ENCODE results near the gene NEMP2. TPM values are rescaled to one million over a fixed set of nuclear protein-coding genes. Genes with fewer than 3 reads are reported as not detected.

The NEMP2 gene
- polyA plus RNA-seq, 1 donor from 2014 or later: 1.1 TPM

DNA sequence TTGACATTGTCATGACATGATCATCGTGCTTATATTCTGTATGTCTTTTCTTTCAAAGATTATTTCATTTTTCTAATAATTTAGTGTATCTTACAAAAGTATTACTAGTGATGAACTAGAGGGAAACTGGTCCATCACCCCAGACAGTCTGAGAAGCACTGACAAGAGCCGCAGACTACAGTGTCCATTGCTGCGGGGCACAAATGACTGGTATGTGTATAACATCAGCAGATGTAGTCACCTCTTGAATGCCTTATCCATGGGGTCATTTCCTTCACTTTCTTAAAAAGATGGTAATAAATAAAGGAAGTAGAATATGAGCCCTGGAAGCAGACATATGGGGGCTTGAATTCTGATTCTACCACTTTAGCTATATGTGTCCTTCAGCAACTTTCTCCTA, 29.6 kb downstream of the NEMP2 start:
- H3K79me2 ChIP-seq (replicated peaks; ENCODE audit: insufficient read depth, low read length): no peaks in the 10 kb centered on the region
- no peaks in the 10 kb centered on the region for H3K27me3 ChIP-seq (ENCODE audit: insufficient read depth, low read depth, low read length)
- H3K4me2 ChIP-seq (ENCODE audit: low read length): no peak overlapping the region
- TF ChIP-seq EZH2 (IDR thresholded peaks at IDR 0.05; ENCODE audit: borderline replicate concordance, insufficient read depth, low read length, poor library complexity, severe bottlenecking) (no peak), REST (IDR thresholded peaks at IDR 0.05; ENCODE audit: borderline replicate concordance) (no peak), SMC3 (conservative IDR thresholded peaks at IDR 0.05; ENCODE audit: poor library complexity) (no peak), TAF1 (IDR thresholded peaks at IDR 0.05; ENCODE audit: low read depth) (no peak), CTCF (IDR thresholded peaks at IDR 0.05; ENCODE audit: poor library complexity, severe bottlenecking) (no peak), RAD21 (conservative IDR thresholded peaks at IDR 0.05) (no peak), POLR2AphosphoS5 (IDR thresholded peaks at IDR 0.05) (no peak), MXI1 (conservative IDR thresholded peaks at IDR 0.05; ENCODE audit: poor library complexity, severe bottlenecking) (no peak), EP300 (conservative IDR thresholded peaks at IDR 0.05; ENCODE audit: poor library complexity, severe bottlenecking) (no peak)
- H3K9me3 ChIP-seq (ENCODE audit: low read length): no peaks in the 10 kb centered on the region
- H3K4me3 ChIP-seq (ENCODE audit: low read length): no peak overlapping the region
- H2AFZ ChIP-seq (ENCODE audit: low read depth, low read length): no peak overlapping the region
- no peak overlapping the region for H3K9ac ChIP-seq (ENCODE audit: low read length)
- no peaks in the 10 kb centered on the region for H3F3A ChIP-seq (ENCODE audit: insufficient read depth, low read length, poor library complexity, severe bottlenecking)
- peaks cover 9% of the 10 kb centered on the region for H3K36me3 ChIP-seq (ENCODE audit: insufficient read depth, low read length)
- no peaks in the 10 kb centered on the region for H3K9me2 ChIP-seq (ENCODE audit: insufficient read depth, low read length)
- no peak overlapping the region for H3K27ac ChIP-seq (ENCODE audit: low read length)
- H4K20me1 ChIP-seq (ENCODE audit: insufficient read depth): no peaks in the 10 kb centered on the region

GRCh38 chr2:190503088-190503487, 31.4 kb downstream of the NEMP2 start:
- Histone ChIP-seq H2AFZ (ENCODE audit: low read depth, low read length) (no peak overlapping the region), H3K9ac (ENCODE audit: low read length) (no peak overlapping the region), H4K20me1 (ENCODE audit: insufficient read depth) (no peaks in the 10 kb centered on the region), H3K79me2 (replicated peaks; ENCODE audit: insufficient read depth, low read length) (no peaks in the 10 kb centered on the region), H3K4me3 (ENCODE audit: low read length) (no peak overlapping the region), H3K9me3 (ENCODE audit: low read length) (no peaks in the 10 kb centered on the region), H3K4me2 (ENCODE audit: low read length) (no peak overlapping the region), H3K27me3 (ENCODE audit: insufficient read depth, low read depth, low read length) (no peaks in the 10 kb centered on the region), H3K36me3 (ENCODE audit: insufficient read depth, low read length) (peaks cover 15% of the 10 kb centered on the region), H3F3A (ENCODE audit: insufficient read depth, low read length, poor library complexity, severe bottlenecking) (no peaks in the 10 kb centered on the region), H3K9me2 (ENCODE audit: insufficient read depth, low read length) (no peaks in the 10 kb centered on the region), H3K27ac (ENCODE audit: low read length) (no peak overlapping the region)
- no peak for TF ChIP-seq EZH2 (IDR thresholded peaks at IDR 0.05; ENCODE audit: borderline replicate concordance, insufficient read depth, low read length, poor library complexity, severe bottlenecking)
- no peak for TF ChIP-seq REST (IDR thresholded peaks at IDR 0.05; ENCODE audit: borderline replicate concordance)
- no peak for TF ChIP-seq RAD21 (conservative IDR thresholded peaks at IDR 0.05)
- no peak for TF ChIP-seq TAF1 (IDR thresholded peaks at IDR 0.05; ENCODE audit: low read depth)
- no peak for TF ChIP-seq EP300 (conservative IDR thresholded peaks at IDR 0.05; ENCODE audit: poor library complexity, severe bottlenecking)
